DOHH2 (cell line): ENCODE measurements around the gene NLGN1.

Experiments
- CTCF ChIP-seq: fragments of 200-600 bp; sonication (generic); IDR thresholded peaks from one replicate; pipeline ENCODE4 v1.5.1; 2014; ENCODE audit warnings: antibody characterized with exemption, mild to moderate bottlenecking, low read depth, low read length; ENCODE audit not compliant: poor library complexity, severe bottlenecking
- EZH2phosphoT487 ChIP-seq: fragments of 200-600 bp; sonication (generic); IDR thresholded peaks from 2 replicates; pipeline ENCODE4 v1.6.1; 2017; ENCODE audit warnings: borderline replicate concordance, mild to moderate bottlenecking, antibody characterized with exemption, low read length, moderate library complexity, mixed read lengths

- no peak for TF ChIP-seq CTCF
- no peak for TF ChIP-seq EZH2phosphoT487
Measured at GRCh38 chr3:173893835-173894234, 496.3 kb downstream of the NLGN1 start.
